ENCODE data around the gene MUC12. TPM values are rescaled to one million over a fixed set of nuclear protein-coding genes. Genes with fewer than 3 reads are reported as not detected.

The MUC12 gene
- total and polyA plus RNA-seq, 2 of the 8 experiments (the other 6 are each of a cell fraction or from before 2014, with no cell fraction given): 7.7 to 16.2 TPM

GRCh38 chr7:101015626-101016025 lies 46.3 kb downstream of the MUC12 start:
- POLR2A ChIA-PET (ENCODE audit: partially characterized antibody): interaction anchor here (2.1 kb wide), 1 partner anchor 126 kb away, joined by 6 read pairs; the partner anchor contains the start of gene UFSP1
- no peak for FAIRE-seq
- TF ChIP-seq POLR2AphosphoS5 (IDR thresholded peaks at IDR 0.05; ENCODE audit: low read depth, low read length) (no peak), KDM5A (IDR thresholded peaks at IDR 0.05; ENCODE audit: low read length) (no peak), BACH1 (IDR thresholded peaks at IDR 0.05; ENCODE audit: low read length) (no peak), BCL11A (IDR thresholded peaks at IDR 0.05; ENCODE audit: low read depth in 2 of 2, low read length in 2 of 2) (no peak), CTBP2 (IDR thresholded peaks at IDR 0.05; ENCODE audit: borderline replicate concordance, insufficient read depth, insufficient read length, low read length) (no peak), GTF2F1 (IDR thresholded peaks at IDR 0.05; ENCODE audit: borderline replicate concordance, low read depth, low read length) (no peak), TAF7 (optimal IDR thresholded peaks at IDR 0.05; ENCODE audit: borderline replicate concordance, low read depth, low read length) (no peak), PHF8 (conservative IDR thresholded peaks at IDR 0.05; ENCODE audit: low read depth, low read length) (no peak), BRCA1 (IDR thresholded peaks at IDR 0.05; ENCODE audit: low read depth, low read length) (no peak), SP1 (IDR thresholded peaks at IDR 0.05; ENCODE audit: low read depth, low read length) (no peak), RBBP5 (IDR thresholded peaks at IDR 0.05; ENCODE audit: borderline replicate concordance, low read depth, low read length) (no peak), RXRA (IDR thresholded peaks at IDR 0.05; ENCODE audit: insufficient read depth, low read depth, low read length) (no peak), EZH2 (IDR thresholded peaks at IDR 0.05; ENCODE audit: low read depth, low read length, severe bottlenecking) (no peak), EGR1 (IDR thresholded peaks at IDR 0.05; ENCODE audit: borderline replicate concordance, low read depth, low read length) (no peak)

More at GRCh38 chr7:101015626-101016025, 46.3 kb downstream of the MUC12 start:
- H4K91ac ChIP-seq (replicated peaks; ENCODE audit: insufficient read length, low read length): peak overlapping the region; percentile 45
- peak overlapping the region; percentile 99; the same call in 1 of the 2 replicates for H2BK15ac ChIP-seq (ENCODE audit: low read length)
- no peak overlapping the region for H3K23ac ChIP-seq (ENCODE audit: insufficient read length)
- peak overlapping the region; percentile 83 for H3K18ac ChIP-seq (ENCODE audit: extremely low read depth, low read length)
- H3K4ac ChIP-seq (replicated peaks; ENCODE audit: insufficient read length, low read depth, low read length): peak overlapping the region; percentile 3
- H2AFZ ChIP-seq (ENCODE audit: low read length): no peak overlapping the region
- H3K27ac ChIP-seq (ENCODE audit: low read depth, low read length): no peak overlapping the region
- no peak overlapping the region for H2BK120ac ChIP-seq (replicated peaks; ENCODE audit: low read depth, low read length)
- peak overlapping the region; percentile 48 for H2AK5ac ChIP-seq (ENCODE audit: low read depth, low read length)
- H3K23me2 ChIP-seq (ENCODE audit: low read depth, low read length): peaks cover 9% of the 10 kb centered on the region; the same call in 1 of the 2 replicates
- CTCF ChIA-PET (ENCODE audit: partially characterized antibody): interaction anchor here (0.9 to 1.9 kb wide), 5 partner anchors 10 to 65 kb away, joined by 3 to 10 read pairs (median 3); no protein-coding TSS in a partner anchor
- H4K5ac ChIP-seq (ENCODE audit: insufficient read length, low read depth, low read length): no peak overlapping the region
- H3K4me2 ChIP-seq (ENCODE audit: insufficient read depth in 1 of 2, low read depth in 2 of 2, low read length in 2 of 2): peak overlapping the region; percentile 95 to 96
- H2BK20ac ChIP-seq (ENCODE audit: low read length): peak overlapping the region; percentile 90; the same call in 1 of the 2 replicates
- H3K36me3 ChIP-seq (ENCODE audit: control insufficient read depth in 2 of 4, insufficient read depth in 4 of 4, low read length in 3 of 4): peaks cover 0 to 2% (median 0%) of the 10 kb centered on the region in 4 experiments; a peak in 1 of 8 replicates
- no peak overlapping the region for H3K56ac ChIP-seq (replicated peaks; ENCODE audit: insufficient read length, low read depth, low read length)
- H2BK12ac ChIP-seq (ENCODE audit: low read depth, low read length): peak overlapping the region; percentile 18; the same call in 1 of the 2 replicates
- no peak overlapping the region for H4K8ac ChIP-seq (ENCODE audit: extremely low read depth, insufficient read depth, low read length)
- H3K4me1 ChIP-seq (replicated peaks in 1 of 4; ENCODE audit: control insufficient read depth in 3 of 4, insufficient read depth in 4 of 4, low read length in 3 of 4): peaks cover 13 to 27% (median 19%) of the 10 kb centered on the region in 4 experiments
- no peak overlapping the region for H3K9ac ChIP-seq (replicated peaks in 1 of 4; ENCODE audit: extremely low read depth in 1 of 4, low read depth in 3 of 4, low read length in 3 of 4)
- H3K9me3 ChIP-seq (ENCODE audit: insufficient read depth in 2 of 2, low read depth in 1 of 2, low read length in 1 of 2): no peaks in the 10 kb centered on the region
- no peaks in the 10 kb centered on the region for H3K79me2 ChIP-seq (ENCODE audit: control insufficient read depth in 1 of 2, insufficient read depth in 2 of 2, low read length in 2 of 2)
- 81% methylated on average over 7 of the region's 8 CpGs; no CpG with 5 or more reads in 1 of the 2 experiments for WGBS, 2 experiments (ENCODE audit: extremely low coverage in 1 of 2, insufficient coverage in 1 of 2, insufficient read length in 1 of 2, insufficient replicate concordance in 2 of 2, low coverage in 1 of 2, low lambda C conversion rate in 2 of 2, missing lambda C conversion rate in 1 of 2)
- H3K14ac ChIP-seq (ENCODE audit: insufficient read length): no peak overlapping the region
- peak overlapping the region; percentile 95; the same call in 1 of the 2 replicates for H2BK5ac ChIP-seq (ENCODE audit: low read depth, low read length)
- H3K27me3 ChIP-seq (replicated peaks in 1 of 4; ENCODE audit: control insufficient read depth in 3 of 4, extremely low read depth in 1 of 4, insufficient read depth in 3 of 4, low read length in 3 of 4): no peaks in the 10 kb centered on the region; a peak in 1 of 7 replicates
- DNase-seq (ENCODE audit: low read depth in 1 of 2, low spot score in 2 of 2): no peak
- no peaks in the 10 kb centered on the region for H4K20me1 ChIP-seq (replicated peaks in 1 of 2; ENCODE audit: control insufficient read depth in 1 of 2, insufficient read depth in 2 of 2, low read length in 2 of 2)
- peak overlapping the region in 1 of 4 experiments; percentile 86; a peak in 1 of 8 replicates for H3K4me3 ChIP-seq (ENCODE audit: extremely low read depth in 1 of 4, insufficient read depth in 2 of 4, low read depth in 3 of 4, low read length in 4 of 4)
- H3K79me1 ChIP-seq (ENCODE audit: low read depth, low read length): 0 out of 2 replicates have a peak, but pooled peaks cover 5% of the 10 kb centered on the region
